GM21619 (cell line): ENCODE results near the gene ZNF664.

Experiments
- ATAC-seq: cut with Tn5 transposase; IDR thresholded peaks from one replicate; pipeline ENCODE4 v1.9.1; 2021; ENCODE audit not compliant: unreplicated experiment

Gene ZNF664

GRCh38 chr12:123957196-123957595 is 15.8 kb upstream of the ZNF664 start:
- no peak for ATAC-seq

GRCh38 chr12:123958462-123958861 is 14.6 kb upstream of the ZNF664 start:
- ATAC-seq, result no peak

GRCh38 chr12:123958876-123959275 is 14.1 kb upstream of the ZNF664 start:
- ATAC-seq, result no peak

- ATAC-seq, result no peak
Observed at GRCh38 chr12:123960029-123960735, 12.8 kb upstream of the ZNF664 start.

GRCh38 chr12:123960856-123961255 is 12.2 kb upstream of the ZNF664 start:
- ATAC-seq, result no peak

- no peak for ATAC-seq
Observed at GRCh38 chr12:123961585-123962345, 11.2 kb upstream of the ZNF664 start.

GRCh38 chr12:123962513-123962912 is 10.5 kb upstream of the ZNF664 start:
- no peak for ATAC-seq

GRCh38 chr12:123963821-123964220 is 9.2 kb upstream of the ZNF664 start:
- no peak for ATAC-seq

GRCh38 chr12:123965382-123965781 is 7.6 kb upstream of the ZNF664 start:
- no peak for ATAC-seq

- ATAC-seq, result no peak
Observed at GRCh38 chr12:123966596-123966995, 6.4 kb upstream of the ZNF664 start.

GRCh38 chr12:123967121-123967586 is 5.9 kb upstream of the ZNF664 start:
- ATAC-seq, result no peak

GRCh38 chr12:123971449-123971769 is 1.6 kb upstream of the ZNF664 start:
- no peak for ATAC-seq

GRCh38 chr12:123971770-123972456 is 1.1 kb upstream of the ZNF664 start:
- ATAC-seq, result peak; percentile 9

GRCh38 chr12:123973552-123974341 is 732 bp downstream of the ZNF664 start:
- peak; percentile 9 for ATAC-seq

GRCh38 chr12:123976227-123976826 is 3.3 kb downstream of the ZNF664 start:
- ATAC-seq, result no peak

GRCh38 chr12:123979566-123979965 is 6.6 kb downstream of the ZNF664 start:
- ATAC-seq, result no peak

- no peak for ATAC-seq
Observed at GRCh38 chr12:123982269-123982668, 9.3 kb downstream of the ZNF664 start.

GRCh38 chr12:123983822-123984485 is 10.9 kb downstream of the ZNF664 start:
- ATAC-seq, result no peak

- no peak for ATAC-seq
Observed at GRCh38 chr12:123984903-123985302, 11.9 kb downstream of the ZNF664 start.

- no peak for ATAC-seq
Observed at GRCh38 chr12:123986374-123986965, 13.5 kb downstream of the ZNF664 start.
